SK-N-SH (cell line): ENCODE measurements around the gene MBOAT2. TPM values are rescaled to one million over a fixed set of nuclear protein-coding genes. Genes with fewer than 3 reads are reported as not detected.

Experiments used
- CTCF ChIA-PET: fragments of 300-600, 350-600 bp; formaldehyde crosslinking; extraction: SDS; loops from one replicate; lab custom pipeline; 2021; lab: Yijun Ruan, JAX
- POLR2A ChIA-PET: fragments of 350-600 bp; sonication (Branson Sonifier 250); formaldehyde crosslinking; extraction: SDS; loops from one replicate; lab custom pipeline; 2020; ENCODE audit warnings: antibody characterized with exemption, inconsistent platforms; lab: Yijun Ruan, JAX
- DNase-seq: peaks from one replicate; pipeline ENCODE4 v3.0.0; 2012
- H2AFZ ChIP-seq: fragments of 200-600 bp; sonication (generic); 2 replicates; pipeline ENCODE4 v1.8.1; 2016; ENCODE audit warnings: antibody characterized with exemption, mild to moderate bottlenecking, low read depth
- H3F3A ChIP-seq: fragments of 200-600 bp; sonication (generic); replicated peaks from 2 replicates; pipeline ENCODE3; 2016; ENCODE audit warnings: antibody characterized with exemption, mild to moderate bottlenecking; ENCODE audit not compliant: insufficient read depth
- H3K27ac ChIP-seq, 2 experiments: fragments of 200-500 bp in 1 of 2; fragments of 200-600 bp in 1 of 2; sonication (Bioruptor generic) in 1 of 2; sonication (generic), shearing (Covaris generic) in 1 of 2; 2 replicates each; pipeline versions ENCODE4 v1.5.1 to v1.6.1; 2014 to 2016; ENCODE audit warnings: low read depth in 2 of 2, inconsistent platforms in 1 of 2, low read length in 1 of 2, mild to moderate bottlenecking in 1 of 2, mixed read lengths in 1 of 2
- H3K27me3 ChIP-seq: fragments of 200-600 bp; sonication (generic), shearing (Covaris generic); 2 replicates; pipeline ENCODE4 v1.6.1; 2016; ENCODE audit warnings: mixed run types; ENCODE audit not compliant: insufficient read depth
- H3K36me3 ChIP-seq, 2 experiments: fragments of 200-500 bp in 1 of 2; fragments of 200-600 bp in 1 of 2; sonication (Bioruptor generic) in 1 of 2; sonication (generic) in 1 of 2; replicated peaks in 1 of 2; 2 replicates each; pipeline versions ENCODE3 to v1.5.1; 2014 to 2016; ENCODE audit warnings: low read length in 1 of 2, mild to moderate bottlenecking in 1 of 2; ENCODE audit not compliant: insufficient read depth in 2 of 2, control insufficient read depth in 1 of 2
- H3K4me1 ChIP-seq, 2 experiments: fragments of 200-500 bp in 1 of 2; fragments of 200-600 bp in 1 of 2; sonication (Bioruptor generic) in 1 of 2; sonication (generic), shearing (Covaris generic) in 1 of 2; 2 replicates each; pipeline versions ENCODE4 v1.5.1 to v1.6.1; 2014 to 2016; ENCODE audit warnings: low read depth in 1 of 2, low read length in 1 of 2, mixed run types in 1 of 2; ENCODE audit not compliant: insufficient read depth in 2 of 2, control insufficient read depth in 1 of 2
- H3K4me2 ChIP-seq: fragments of 200-600 bp; sonication (generic), shearing (Covaris generic); 2 replicates; pipeline ENCODE4 v1.6.1; 2017; ENCODE audit warnings: mixed run types
- H3K4me3 ChIP-seq, 2 experiments: fragments of 200-500 bp in 1 of 2; fragments of 200-600 bp in 1 of 2; sonication (Bioruptor generic) in 1 of 2; sonication (generic), shearing (Covaris generic) in 1 of 2; 2 replicates each; pipeline versions ENCODE4 v1.5.1 to v1.8.1; 2014 to 2016; ENCODE audit warnings: low read depth in 2 of 2, inconsistent platforms in 1 of 2, low read length in 1 of 2, mild to moderate bottlenecking in 1 of 2, mixed read lengths in 1 of 2, moderate library complexity in 1 of 2
- H3K79me2 ChIP-seq: fragments of 200-600 bp; sonication (generic); 2 replicates; pipeline ENCODE4 v1.8.1; 2017; ENCODE audit warnings: mild to moderate bottlenecking; ENCODE audit not compliant: insufficient read depth
- H3K9ac ChIP-seq: fragments of 200-600 bp; sonication (generic); 2 replicates; pipeline ENCODE4 v1.6.1; 2017; ENCODE audit warnings: mixed run types
- H3K9me2 ChIP-seq: fragments of 200-600 bp; sonication (generic); 2 replicates; pipeline ENCODE4 v1.6.1; 2017; ENCODE audit warnings: mixed run types
- H3K9me3 ChIP-seq: fragments of 200-600 bp; sonication (generic); 2 replicates; pipeline ENCODE4 v1.6.1; 2017; ENCODE audit warnings: mixed run types, mild to moderate bottlenecking, moderate library complexity
- H4K20me1 ChIP-seq: fragments of 200-600 bp; sonication (generic); 2 replicates; pipeline ENCODE4 v1.6.1; 2017; ENCODE audit warnings: mild to moderate bottlenecking, mixed run types; ENCODE audit not compliant: insufficient read depth
- EZH2phosphoT487 ChIP-seq: fragments of 200-600 bp; sonication (generic); IDR thresholded peaks from 2 replicates; pipeline ENCODE4 v1.6.1; 2017; ENCODE audit warnings: low read depth, mixed run types, mild to moderate bottlenecking, antibody characterized with exemption, moderate library complexity, borderline replicate concordance
- FOXJ3 ChIP-seq: sonication (generic); formaldehyde crosslinking; IDR thresholded peaks from 2 replicates; pipeline ENCODE4 v1.5.1; 2020; ENCODE audit warnings: mild to moderate bottlenecking, missing genetic modification reagents
- GABPA ChIP-seq: IDR thresholded peaks from 2 replicates; pipeline ENCODE4 v1.4.0; 2012; ENCODE audit warnings: low read depth, mild to moderate bottlenecking
- IRF3 ChIP-seq: fragments of 150-350 bp; IDR thresholded peaks from 2 replicates; pipeline ENCODE4 v1.6.1; 2016; ENCODE audit warnings: mild to moderate bottlenecking, low read depth, low read length
- JUND ChIP-seq: IDR thresholded peaks from 2 replicates; pipeline ENCODE4 v1.4.0; 2012
- MAX ChIP-seq: IDR thresholded peaks from 2 replicates; pipeline ENCODE4 v1.4.0; 2012; ENCODE audit warnings: low read depth
- NFIC ChIP-seq: IDR thresholded peaks from 2 replicates; pipeline ENCODE4 v1.4.0; 2012; ENCODE audit warnings: borderline replicate concordance
- RAD21 ChIP-seq: IDR thresholded peaks from 2 replicates; pipeline ENCODE4 v1.6.1; 2012; ENCODE audit warnings: mild to moderate bottlenecking, low read length
- TCF12 ChIP-seq: IDR thresholded peaks from 2 replicates; pipeline ENCODE4 v1.4.0; 2012
- TEAD4 ChIP-seq: IDR thresholded peaks from 2 replicates; pipeline ENCODE4 v1.4.0; 2012; ENCODE audit warnings: mild to moderate bottlenecking, borderline replicate concordance; ENCODE audit not compliant: insufficient read depth
- USF2 ChIP-seq: fragments of 150-350 bp; IDR thresholded peaks from 2 replicates; pipeline ENCODE4 v1.6.1; 2017; ENCODE audit warnings: antibody characterized with exemption, low read length, low read depth, borderline replicate concordance
- YY1 ChIP-seq: IDR thresholded peaks from 2 replicates; pipeline ENCODE4 v1.4.0; 2012; ENCODE audit warnings: low read depth, mild to moderate bottlenecking
- WGBS: methylation state at CpG from one replicate; pipeline ENCODE4 v1.1.6; 2017; ENCODE audit warnings: low lambda C conversion rate; 5-methylcytosine and 5-hydroxymethylcytosine counted together
- polyA plus RNA-seq, 3 experiments: library from polyadenylated mRNA; depleted of rRNA; stranded (reverse); fragments of >200 nt; gene quantifications; 2 replicates each; pipeline ENCODE4 v1.2.3, GENCODE V29; 2012
- TF ChIP-seq, protein P1 (sequence below): IDR thresholded peaks from 2 replicates; pipeline ENCODE4 v1.6.1; 2012; ENCODE audit warnings: mild to moderate bottlenecking, low read depth, low read length, moderate library complexity
- TF ChIP-seq, protein P2 (sequence below): IDR thresholded peaks from 2 replicates; pipeline ENCODE4 v1.4.0; 2012; ENCODE audit warnings: low read depth, borderline replicate concordance

MBOAT2 gene
- polyA plus RNA-seq, 1 of the 3 experiments (the other 2 are of a cell fraction) = 33.9 TPM

GRCh38 chr2:8889978-8890377, 113.5 kb downstream of the MBOAT2 start (continued):
- TF ChIP-seq IRF3 = no peak
- TF ChIP-seq GABPA = no peak
- no peak for TF ChIP-seq MAX
- no peak for TF ChIP-seq RAD21
- TF ChIP-seq USF2 = no peak
- no peak for TF ChIP-seq EZH2phosphoT487

GRCh38 chr2:8888963-8889362, 114.5 kb downstream of the MBOAT2 start:
- ChIA-PET CTCF (interaction anchor here (1.3 to 1.5 kb wide), 2 partner anchors 9 to 11 kb away, joined by 3 to 4 read pairs; no protein-coding TSS in a partner anchor), POLR2A (no interaction called here)
- Histone ChIP-seq H4K20me1 (no peaks in the 10 kb centered on the region), H3K27me3 (no peaks in the 10 kb centered on the region), H3K27ac (no peak overlapping the region), H3F3A (no peaks in the 10 kb centered on the region), H3K4me1 (peaks cover 0 to 6% of the 10 kb centered on the region in 2 experiments; a peak in 2 of 4 replicates), H3K9me2 (no peaks in the 10 kb centered on the region), H3K79me2 (no peaks in the 10 kb centered on the region; the same call in 1 of the 2 replicates), H3K36me3 (peaks cover 14 to 18% of the 10 kb centered on the region in 2 experiments), H3K4me3 (no peak overlapping the region), H2AFZ (no peak overlapping the region), H3K9me3 (no peaks in the 10 kb centered on the region), H3K4me2 (no peak overlapping the region), H3K9ac (no peak overlapping the region)
- WGBS = 96% methylated on average over 8 of the region's 8 CpGs
- no peak for TF ChIP-seq MAX
- no peak for TF ChIP-seq NFIC
- no peak for TF ChIP-seq YY1
- no peak for TF ChIP-seq IRF3
- TF ChIP-seq TCF12 = no peak
- no peak for DNase-seq

GRCh38 chr2:8886876-8887275, 116.6 kb downstream of the MBOAT2 start:
- H4K20me1 ChIP-seq = no peaks in the 10 kb centered on the region
- CTCF ChIA-PET = interaction anchor here (2.3 kb wide), 1 partner anchor 253 kb away, joined by 11 read pairs; no protein-coding TSS in a partner anchor

More at GRCh38 chr2:8886876-8887275, 116.6 kb downstream of the MBOAT2 start:
- Histone ChIP-seq H3K9me2 (no peaks in the 10 kb centered on the region), H3K79me2 (no peaks in the 10 kb centered on the region; the same call in 1 of the 2 replicates), H3F3A (no peaks in the 10 kb centered on the region), H2AFZ (no peak overlapping the region), H3K36me3 (peaks cover 14 to 21% of the 10 kb centered on the region in 2 experiments), H3K4me2 (no peak overlapping the region), H3K4me3 (no peak overlapping the region), H3K9ac (no peak overlapping the region), H3K27me3 (no peaks in the 10 kb centered on the region), H3K27ac (no peak overlapping the region), H3K4me1 (peaks cover 0 to 4% of the 10 kb centered on the region in 2 experiments; a peak in 2 of 4 replicates), H3K9me3 (no peaks in the 10 kb centered on the region)
- POLR2A ChIA-PET = no interaction called here
- DNase-seq = no peak
- no peak for TF ChIP-seq JUND
- no peak for TF ChIP-seq TEAD4
- TF ChIP-seq, protein P1, sequence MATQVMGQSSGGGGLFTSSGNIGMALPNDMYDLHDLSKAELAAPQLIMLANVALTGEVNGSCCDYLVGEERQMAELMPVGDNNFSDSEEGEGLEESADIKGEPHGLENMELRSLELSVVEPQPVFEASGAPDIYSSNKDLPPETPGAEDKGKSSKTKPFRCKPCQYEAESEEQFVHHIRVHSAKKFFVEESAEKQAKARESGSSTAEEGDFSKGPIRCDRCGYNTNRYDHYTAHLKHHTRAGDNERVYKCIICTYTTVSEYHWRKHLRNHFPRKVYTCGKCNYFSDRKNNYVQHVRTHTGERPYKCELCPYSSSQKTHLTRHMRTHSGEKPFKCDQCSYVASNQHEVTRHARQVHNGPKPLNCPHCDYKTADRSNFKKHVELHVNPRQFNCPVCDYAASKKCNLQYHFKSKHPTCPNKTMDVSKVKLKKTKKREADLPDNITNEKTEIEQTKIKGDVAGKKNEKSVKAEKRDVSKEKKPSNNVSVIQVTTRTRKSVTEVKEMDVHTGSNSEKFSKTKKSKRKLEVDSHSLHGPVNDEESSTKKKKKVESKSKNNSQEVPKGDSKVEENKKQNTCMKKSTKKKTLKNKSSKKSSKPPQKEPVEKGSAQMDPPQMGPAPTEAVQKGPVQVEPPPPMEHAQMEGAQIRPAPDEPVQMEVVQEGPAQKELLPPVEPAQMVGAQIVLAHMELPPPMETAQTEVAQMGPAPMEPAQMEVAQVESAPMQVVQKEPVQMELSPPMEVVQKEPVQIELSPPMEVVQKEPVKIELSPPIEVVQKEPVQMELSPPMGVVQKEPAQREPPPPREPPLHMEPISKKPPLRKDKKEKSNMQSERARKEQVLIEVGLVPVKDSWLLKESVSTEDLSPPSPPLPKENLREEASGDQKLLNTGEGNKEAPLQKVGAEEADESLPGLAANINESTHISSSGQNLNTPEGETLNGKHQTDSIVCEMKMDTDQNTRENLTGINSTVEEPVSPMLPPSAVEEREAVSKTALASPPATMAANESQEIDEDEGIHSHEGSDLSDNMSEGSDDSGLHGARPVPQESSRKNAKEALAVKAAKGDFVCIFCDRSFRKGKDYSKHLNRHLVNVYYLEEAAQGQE = no peak
- no peak for TF ChIP-seq FOXJ3 (CRISPR knock-in tag)
- TF ChIP-seq, protein P2, sequence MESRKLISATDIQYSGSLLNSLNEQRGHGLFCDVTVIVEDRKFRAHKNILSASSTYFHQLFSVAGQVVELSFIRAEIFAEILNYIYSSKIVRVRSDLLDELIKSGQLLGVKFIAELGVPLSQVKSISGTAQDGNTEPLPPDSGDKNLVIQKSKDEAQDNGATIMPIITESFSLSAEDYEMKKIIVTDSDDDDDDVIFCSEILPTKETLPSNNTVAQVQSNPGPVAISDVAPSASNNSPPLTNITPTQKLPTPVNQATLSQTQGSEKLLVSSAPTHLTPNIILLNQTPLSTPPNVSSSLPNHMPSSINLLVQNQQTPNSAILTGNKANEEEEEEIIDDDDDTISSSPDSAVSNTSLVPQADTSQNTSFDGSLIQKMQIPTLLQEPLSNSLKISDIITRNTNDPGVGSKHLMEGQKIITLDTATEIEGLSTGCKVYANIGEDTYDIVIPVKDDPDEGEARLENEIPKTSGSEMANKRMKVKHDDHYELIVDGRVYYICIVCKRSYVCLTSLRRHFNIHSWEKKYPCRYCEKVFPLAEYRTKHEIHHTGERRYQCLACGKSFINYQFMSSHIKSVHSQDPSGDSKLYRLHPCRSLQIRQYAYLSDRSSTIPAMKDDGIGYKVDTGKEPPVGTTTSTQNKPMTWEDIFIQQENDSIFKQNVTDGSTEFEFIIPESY = no peak
- WGBS = 91% methylated on average over 2 of the region's 2 CpGs
